HEK293 (cell line): ENCODE data around the gene PEPD.
A peak's percentile ranks its signal among the peaks of the same experiment; 100 is the strongest.

Source experiments
- CTCF ChIA-PET: fragments of 350-600 bp; formaldehyde crosslinking; extraction: SDS; loops from one replicate; lab custom pipeline; 2021; ENCODE audit warnings: antibody characterized with exemption; lab: Yijun Ruan, JAX
- POLR2A ChIA-PET: fragments of 300-600 bp; formaldehyde crosslinking; extraction: SDS; loops from one replicate; lab custom pipeline; 2020; ENCODE audit warnings: antibody characterized with exemption, inconsistent platforms; lab: Yijun Ruan, JAX
- H3K27ac ChIP-seq: fragments of 200-500 bp; sonication (Bioruptor generic); 2 replicates; pipeline ENCODE4 v1.5.1; 2014; ENCODE audit warnings: low read depth, low read length, control low read depth, inconsistent platforms; ENCODE audit errors: extremely low read depth
- H3K36me3 ChIP-seq, 2 experiments: fragments of 200-500 bp in 1 of 2; sonication (Bioruptor generic) in 1 of 2; 1 replicate in 1 of 2; 2 replicates in 1 of 2; pipeline ENCODE4 v1.5.1; 2014 to 2017; ENCODE audit warnings: inconsistent platforms in 2 of 2, low read length in 2 of 2; ENCODE audit not compliant: control insufficient read depth in 2 of 2, insufficient read depth in 1 of 2
- H3K4me1 ChIP-seq: fragments of 200-500 bp; sonication (Bioruptor generic); 2 replicates; pipeline ENCODE4 v1.5.1; 2014; ENCODE audit warnings: mild to moderate bottlenecking, low read length, inconsistent platforms; ENCODE audit not compliant: control insufficient read depth, insufficient read depth
- H3K4me3 ChIP-seq: 2 replicates; pipeline ENCODE4 v1.5.1; 2011; ENCODE audit warnings: low read depth, mild to moderate bottlenecking, control low read depth, low read length, moderate library complexity
- H3K9me3 ChIP-seq: fragments of 200-500 bp; sonication (Bioruptor generic); 2 replicates; pipeline ENCODE4 v1.5.1; 2014; ENCODE audit warnings: low read depth, low read length, inconsistent platforms; ENCODE audit not compliant: control insufficient read depth, insufficient read depth
- KLF9 ChIP-seq: fragments of 450-650 bp; formaldehyde crosslinking; IDR thresholded peaks from 2 replicates; pipeline ENCODE4 v1.5.1; 2016; ENCODE audit warnings: missing biosample characterization, missing genetic modification characterization, low read depth
- OVOL3 ChIP-seq: fragments of 450-650 bp; formaldehyde crosslinking; IDR thresholded peaks from 2 replicates; pipeline ENCODE4 v1.5.1; 2016; ENCODE audit warnings: missing biosample characterization, missing genetic modification characterization
- ZNF133 ChIP-seq: fragments of 450-650 bp; formaldehyde crosslinking; IDR thresholded peaks from 2 replicates; pipeline ENCODE4 v1.5.1; 2016; ENCODE audit warnings: missing biosample characterization, missing genetic modification characterization
- ZNF16 ChIP-seq: fragments of 450-650 bp; formaldehyde crosslinking; IDR thresholded peaks from 2 replicates; pipeline ENCODE4 v1.5.1; 2016; ENCODE audit warnings: low read depth, missing biosample characterization, missing genetic modification characterization
- ZNF2 ChIP-seq: fragments of 450-650 bp; formaldehyde crosslinking; IDR thresholded peaks from 2 replicates; pipeline ENCODE4 v1.5.1; 2016; ENCODE audit warnings: missing biosample characterization, missing genetic modification characterization
- ZNF341 ChIP-seq: fragments of 450-650 bp; formaldehyde crosslinking; IDR thresholded peaks from 2 replicates; pipeline ENCODE4; 2016; ENCODE audit warnings: low read depth, missing biosample characterization, missing genetic modification characterization
- ZSCAN30 ChIP-seq: fragments of 450-650 bp; IDR thresholded peaks from 2 replicates; pipeline ENCODE4 v1.5.1; 2018; ENCODE audit warnings: missing biosample characterization, mild to moderate bottlenecking, missing genetic modification characterization, moderate library complexity
- ZSCAN4 ChIP-seq: fragments of 450-650 bp; formaldehyde crosslinking; IDR thresholded peaks from 2 replicates; pipeline ENCODE4 v1.5.1; 2017; ENCODE audit warnings: missing biosample characterization, missing genetic modification characterization
- TF ChIP-seq, protein P1 (sequence below): fragments of 450-650 bp; formaldehyde crosslinking; IDR thresholded peaks from 2 replicates; pipeline ENCODE4 v1.5.1; 2016; ENCODE audit warnings: missing biosample characterization, missing genetic modification characterization
- TF ChIP-seq, protein P2 (sequence below): fragments of 450-650 bp; formaldehyde crosslinking; IDR thresholded peaks from 2 replicates; pipeline ENCODE4 v1.5.1; 2017; ENCODE audit warnings: missing biosample characterization, mild to moderate bottlenecking, missing genetic modification characterization, moderate library complexity
- TF ChIP-seq, protein P3 (sequence below): fragments of 450-650 bp; IDR thresholded peaks from 2 replicates; pipeline ENCODE4 v1.5.1; 2018; ENCODE audit warnings: missing biosample characterization, missing genetic modification characterization
- TF ChIP-seq, protein P4 (sequence below): fragments of 450-650 bp; formaldehyde crosslinking; IDR thresholded peaks from 2 replicates; pipeline ENCODE4 v1.5.1; 2016; ENCODE audit warnings: missing biosample characterization, missing genetic modification characterization, borderline replicate concordance

The PEPD gene

GRCh38 chr19:33524024-33524664 lies 2.6 kb upstream of the PEPD start (continued):
- TF ChIP-seq ZNF2 (tag by site-specific recombination) = no peak
- no peak for TF ChIP-seq OVOL3 (tag by site-specific recombination)
- no peak for TF ChIP-seq ZNF16 (tag by site-specific recombination)
- TF ChIP-seq, protein P1, sequence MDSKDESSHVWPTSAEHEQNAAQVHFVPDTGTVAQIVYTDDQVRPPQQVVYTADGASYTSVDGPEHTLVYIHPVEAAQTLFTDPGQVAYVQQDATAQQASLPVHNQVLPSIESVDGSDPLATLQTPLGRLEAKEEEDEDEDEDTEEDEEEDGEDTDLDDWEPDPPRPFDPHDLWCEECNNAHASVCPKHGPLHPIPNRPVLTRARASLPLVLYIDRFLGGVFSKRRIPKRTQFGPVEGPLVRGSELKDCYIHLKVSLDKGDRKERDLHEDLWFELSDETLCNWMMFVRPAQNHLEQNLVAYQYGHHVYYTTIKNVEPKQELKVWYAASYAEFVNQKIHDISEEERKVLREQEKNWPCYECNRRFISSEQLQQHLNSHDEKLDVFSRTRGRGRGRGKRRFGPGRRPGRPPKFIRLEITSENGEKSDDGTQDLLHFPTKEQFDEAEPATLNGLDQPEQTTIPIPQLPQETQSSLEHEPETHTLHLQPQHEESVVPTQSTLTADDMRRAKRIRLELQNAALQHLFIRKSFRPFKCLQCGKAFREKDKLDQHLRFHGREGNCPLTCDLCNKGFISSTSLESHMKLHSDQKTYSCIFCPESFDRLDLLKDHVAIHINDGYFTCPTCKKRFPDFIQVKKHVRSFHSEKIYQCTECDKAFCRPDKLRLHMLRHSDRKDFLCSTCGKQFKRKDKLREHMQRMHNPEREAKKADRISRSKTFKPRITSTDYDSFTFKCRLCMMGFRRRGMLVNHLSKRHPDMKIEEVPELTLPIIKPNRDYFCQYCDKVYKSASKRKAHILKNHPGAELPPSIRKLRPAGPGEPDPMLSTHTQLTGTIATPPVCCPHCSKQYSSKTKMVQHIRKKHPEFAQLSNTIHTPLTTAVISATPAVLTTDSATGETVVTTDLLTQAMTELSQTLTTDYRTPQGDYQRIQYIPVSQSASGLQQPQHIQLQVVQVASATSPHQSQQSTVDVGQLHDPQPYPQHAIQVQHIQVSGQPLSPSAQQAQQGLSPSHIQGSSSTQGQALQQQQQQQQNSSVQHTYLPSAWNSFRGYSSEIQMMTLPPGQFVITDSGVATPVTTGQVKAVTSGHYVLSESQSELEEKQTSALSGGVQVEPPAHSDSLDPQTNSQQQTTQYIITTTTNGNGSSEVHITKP (tag by site-specific recombination) = no peak
- no peak for TF ChIP-seq ZNF133 (tag by site-specific recombination)
- TF ChIP-seq, all 188 proteins: peak for 0

GRCh38 chr19:33523167-33523566 lies 1.6 kb upstream of the PEPD start:
- CTCF ChIA-PET = interaction anchor here (0.6 to 1.6 kb wide), 10 partner anchors 8 to 592 kb away, joined by 3 to 7 read pairs (median 4); no protein-coding TSS in a partner anchor
- POLR2A ChIA-PET = interaction anchor here (3.6 kb wide), 1 partner anchor 12 kb away, joined by 23 read pairs; no protein-coding TSS in a partner anchor
- Histone ChIP-seq H3K4me3 (no peak overlapping the region), H3K27ac (no peak overlapping the region), H3K4me1 (peaks cover 12% of the 10 kb centered on the region), H3K36me3 (no peaks in the 10 kb centered on the region), H3K9me3 (no peaks in the 10 kb centered on the region)
- no peak for TF ChIP-seq ZSCAN30 (tag by site-specific recombination)
- TF ChIP-seq, protein P2, sequence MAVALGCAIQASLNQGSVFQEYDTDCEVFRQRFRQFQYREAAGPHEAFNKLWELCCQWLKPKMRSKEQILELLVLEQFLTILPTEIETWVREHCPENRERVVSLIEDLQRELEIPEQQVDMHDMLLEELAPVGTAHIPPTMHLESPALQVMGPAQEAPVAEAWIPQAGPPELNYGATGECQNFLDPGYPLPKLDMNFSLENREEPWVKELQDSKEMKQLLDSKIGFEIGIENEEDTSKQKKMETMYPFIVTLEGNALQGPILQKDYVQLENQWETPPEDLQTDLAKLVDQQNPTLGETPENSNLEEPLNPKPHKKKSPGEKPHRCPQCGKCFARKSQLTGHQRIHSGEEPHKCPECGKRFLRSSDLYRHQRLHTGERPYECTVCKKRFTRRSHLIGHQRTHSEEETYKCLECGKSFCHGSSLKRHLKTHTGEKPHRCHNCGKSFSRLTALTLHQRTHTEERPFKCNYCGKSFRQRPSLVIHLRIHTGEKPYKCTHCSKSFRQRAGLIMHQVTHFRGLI = no peak
- TF ChIP-seq, protein P3, sequence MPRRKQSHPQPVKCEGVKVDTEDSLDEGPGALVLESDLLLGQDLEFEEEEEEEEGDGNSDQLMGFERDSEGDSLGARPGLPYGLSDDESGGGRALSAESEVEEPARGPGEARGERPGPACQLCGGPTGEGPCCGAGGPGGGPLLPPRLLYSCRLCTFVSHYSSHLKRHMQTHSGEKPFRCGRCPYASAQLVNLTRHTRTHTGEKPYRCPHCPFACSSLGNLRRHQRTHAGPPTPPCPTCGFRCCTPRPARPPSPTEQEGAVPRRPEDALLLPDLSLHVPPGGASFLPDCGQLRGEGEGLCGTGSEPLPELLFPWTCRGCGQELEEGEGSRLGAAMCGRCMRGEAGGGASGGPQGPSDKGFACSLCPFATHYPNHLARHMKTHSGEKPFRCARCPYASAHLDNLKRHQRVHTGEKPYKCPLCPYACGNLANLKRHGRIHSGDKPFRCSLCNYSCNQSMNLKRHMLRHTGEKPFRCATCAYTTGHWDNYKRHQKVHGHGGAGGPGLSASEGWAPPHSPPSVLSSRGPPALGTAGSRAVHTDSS (tag by site-specific recombination) = no peak
- TF ChIP-seq KLF9 (tag by site-specific recombination) = no peak
- TF ChIP-seq, protein P4, sequence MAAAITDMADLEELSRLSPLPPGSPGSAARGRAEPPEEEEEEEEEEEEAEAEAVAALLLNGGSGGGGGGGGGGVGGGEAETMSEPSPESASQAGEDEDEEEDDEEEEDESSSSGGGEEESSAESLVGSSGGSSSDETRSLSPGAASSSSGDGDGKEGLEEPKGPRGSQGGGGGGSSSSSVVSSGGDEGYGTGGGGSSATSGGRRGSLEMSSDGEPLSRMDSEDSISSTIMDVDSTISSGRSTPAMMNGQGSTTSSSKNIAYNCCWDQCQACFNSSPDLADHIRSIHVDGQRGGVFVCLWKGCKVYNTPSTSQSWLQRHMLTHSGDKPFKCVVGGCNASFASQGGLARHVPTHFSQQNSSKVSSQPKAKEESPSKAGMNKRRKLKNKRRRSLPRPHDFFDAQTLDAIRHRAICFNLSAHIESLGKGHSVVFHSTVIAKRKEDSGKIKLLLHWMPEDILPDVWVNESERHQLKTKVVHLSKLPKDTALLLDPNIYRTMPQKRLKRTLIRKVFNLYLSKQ (tag by site-specific recombination) = no peak

DNA sequence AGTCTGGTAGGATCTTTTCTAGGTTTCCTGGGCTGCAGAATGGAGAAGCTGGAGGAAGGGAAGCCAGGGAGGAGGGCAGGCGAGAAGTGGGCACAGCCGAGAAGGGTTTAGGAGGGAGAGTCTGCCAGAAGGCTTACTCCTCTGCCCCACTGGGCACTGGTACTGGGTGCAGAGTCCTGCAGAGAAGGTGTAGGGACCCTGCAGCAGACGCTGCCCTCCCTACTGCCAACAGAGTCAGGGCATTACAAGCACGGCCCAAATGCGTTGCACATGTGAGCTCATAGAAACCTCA lies 726 bp upstream of the PEPD start:
- H3K4me1 ChIP-seq = peaks cover 12% of the 10 kb centered on the region
- TF ChIP-seq ZNF341 (tag by site-specific recombination) (peak; percentile 60), ZSCAN4 (no peak)
- TF ChIP-seq, all 188 proteins: peak for 1
- Histone ChIP-seq H3K9me3 (no peaks in the 10 kb centered on the region), H3K27ac (no peak overlapping the region), H3K36me3 (no peaks in the 10 kb centered on the region; a peak in 1 of 3 replicates), H3K4me3 (no peak overlapping the region)
- ChIA-PET POLR2A (interaction anchor here (0.7 to 3.6 kb wide), 15 partner anchors 9 to 346 kb away, joined by 3 to 23 read pairs (median 3); no protein-coding TSS in a partner anchor), CTCF (interaction anchor here (0.5 to 1.5 kb wide), 5 partner anchors 9 to 212 kb away, joined by 3 to 4 read pairs (median 4); no protein-coding TSS in a partner anchor)
